Erythroblast (primary cell): Measurements from ENCODE around the gene MYCBP2.

ENCODE experiments used
- GATA1 ChIP-seq: IDR thresholded peaks from 2 replicates; pipeline ENCODE4 v1.6.1; 2011; ENCODE audit warnings: low read depth, mild to moderate bottlenecking, control low read depth, low read length, moderate library complexity
- POLR2A ChIP-seq: IDR thresholded peaks from 2 replicates; pipeline ENCODE4 v1.6.1; 2011; ENCODE audit warnings: mild to moderate bottlenecking, low read length

DNA sequence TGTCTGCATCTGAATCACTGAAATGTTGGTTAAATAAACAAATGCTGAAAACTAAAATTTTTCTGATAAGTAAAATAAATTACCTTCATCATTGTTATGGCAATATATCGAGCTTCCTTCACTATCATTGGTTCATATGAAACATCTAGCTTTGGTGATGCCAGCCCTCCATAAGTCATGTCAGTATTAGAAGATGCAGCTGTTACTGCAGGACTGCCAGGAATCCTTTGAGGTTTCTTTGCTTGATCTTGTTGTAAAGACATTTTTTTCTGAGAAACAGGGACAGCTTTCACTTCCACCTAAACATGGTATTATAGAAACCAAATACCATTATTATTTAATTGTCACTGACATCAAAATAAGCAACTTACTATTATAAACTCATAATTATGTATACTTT is 176.2 kb downstream of the MYCBP2 start:
- no peak for TF ChIP-seq POLR2A
- no peak for TF ChIP-seq GATA1
